Chondrocyte (in vitro differentiated cells): ENCODE results near the gene FAM72D. TPM values are rescaled to one million over a fixed set of nuclear protein-coding genes. Genes with fewer than 3 reads are reported as not detected.
"Not testable (repeated sequence)": the region's sequence is repeated elsewhere in the genome, so short reads cannot be mapped to it uniquely, and the experiment has no call there.

ENCODE experiments used
- DNase-seq: peaks from one replicate; pipeline ENCODE4 v3.0.0; 2021; ENCODE audit warnings: mixed read lengths, low spot score
- H3K27ac Mint-ChIP-seq: one replicate; pipeline ENCODE4 v1.8.0; 2021; ENCODE audit warnings: mild to moderate bottlenecking, moderate library complexity, mixed read lengths; ENCODE audit not compliant: unreplicated experiment
- H3K27me3 Mint-ChIP-seq: 2 replicates; pipeline ENCODE4 v1.8.0; 2021; ENCODE audit warnings: low read depth, mixed read lengths
- H3K36me3 Mint-ChIP-seq: 2 replicates; pipeline ENCODE4 v1.8.0; 2021; ENCODE audit warnings: low read depth, mixed read lengths
- H3K4me1 Mint-ChIP-seq: 2 replicates; pipeline ENCODE4 v1.8.0; 2021; ENCODE audit warnings: low read depth, mild to moderate bottlenecking, mixed read lengths
- H3K4me3 Mint-ChIP-seq: one replicate; pipeline ENCODE4 v1.8.0; 2021; ENCODE audit warnings: mild to moderate bottlenecking, moderate library complexity, mixed read lengths; ENCODE audit not compliant: unreplicated experiment
- H3K9me3 Mint-ChIP-seq: 2 replicates; pipeline ENCODE4 v1.8.0; 2021; ENCODE audit warnings: low read depth, mixed read lengths
- total RNA-seq: library from RNA; stranded (reverse); gene quantifications from 3 replicates; pipeline ENCODE4 v1.2.1, GENCODE V29; 2021

The FAM72D gene
- total RNA-seq, 1 donor from 2014 or later: 0.45 TPM

GRCh38 chr1:145111674-145112073 is 15.9 kb downstream of the FAM72D start:
- H3K27me3 Mint-ChIP-seq, H3K4me1 Mint-ChIP-seq, DNase-seq, H3K27ac Mint-ChIP-seq, H3K9me3 Mint-ChIP-seq, H3K36me3 Mint-ChIP-seq, H3K4me3 Mint-ChIP-seq: not testable (repeated sequence)

- H3K27me3 Mint-ChIP-seq, H3K9me3 Mint-ChIP-seq, DNase-seq, H3K36me3 Mint-ChIP-seq, H3K4me3 Mint-ChIP-seq, H3K4me1 Mint-ChIP-seq, H3K27ac Mint-ChIP-seq: not testable (repeated sequence)
These were observed 16.9 kb downstream of the FAM72D start for GRCh38 chr1:145112703-145113102.

- not testable (repeated sequence) for H3K27me3 Mint-ChIP-seq, H3K4me3 Mint-ChIP-seq, DNase-seq, H3K9me3 Mint-ChIP-seq, H3K27ac Mint-ChIP-seq, H3K36me3 Mint-ChIP-seq, H3K4me1 Mint-ChIP-seq
These were observed 18.8 kb downstream of the FAM72D start for GRCh38 chr1:145114560-145115057.

DNA sequence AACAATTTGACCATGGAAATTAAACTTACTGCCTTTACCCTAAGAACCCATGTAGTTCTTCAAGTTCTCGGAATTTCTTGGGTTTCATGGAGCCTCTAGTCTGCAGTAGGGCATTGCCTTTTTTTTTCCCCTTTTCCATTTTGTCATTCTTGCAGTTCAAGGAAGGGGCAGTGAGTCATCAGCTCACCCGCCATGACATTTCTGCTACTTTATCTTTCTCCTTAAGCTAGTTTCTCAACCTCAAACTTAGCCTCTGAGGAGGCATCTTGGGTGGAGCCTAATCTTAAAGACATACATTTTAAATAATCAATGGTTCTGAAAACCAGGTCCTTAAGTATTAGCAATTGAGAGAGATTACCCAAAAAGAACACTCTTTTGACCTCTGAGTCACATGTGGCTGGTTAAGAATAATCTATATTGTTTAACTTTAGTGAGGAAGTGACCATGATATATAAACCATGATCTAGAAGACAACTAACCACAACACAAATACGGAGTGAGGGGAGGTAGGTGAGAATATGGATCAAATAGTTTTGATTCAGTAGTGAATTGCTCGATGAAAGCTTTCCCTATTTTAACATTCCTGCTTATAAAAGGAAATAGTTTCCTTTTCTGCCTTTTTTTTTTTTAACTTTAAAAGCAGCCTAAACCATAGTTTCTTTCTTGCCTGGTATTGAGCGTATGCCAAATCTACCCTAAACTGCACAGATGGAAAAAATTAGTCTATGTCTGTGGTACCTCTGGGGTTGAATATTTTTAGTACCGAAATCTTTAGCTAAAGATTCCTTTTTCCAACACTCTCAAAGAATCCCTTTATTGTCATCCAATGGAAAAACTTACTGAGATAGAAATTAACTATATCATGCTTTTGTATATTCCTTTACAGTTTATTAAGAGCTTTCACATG is 20.1 kb downstream of the FAM72D start:
- DNase-seq, H3K27ac Mint-ChIP-seq, H3K27me3 Mint-ChIP-seq, H3K36me3 Mint-ChIP-seq, H3K9me3 Mint-ChIP-seq, H3K4me3 Mint-ChIP-seq, H3K4me1 Mint-ChIP-seq: not testable (repeated sequence)

GRCh38 chr1:145119842-145120241 is 24.1 kb downstream of the FAM72D start:
- not testable (repeated sequence) for H3K36me3 Mint-ChIP-seq, H3K27ac Mint-ChIP-seq, H3K27me3 Mint-ChIP-seq, H3K9me3 Mint-ChIP-seq, H3K4me1 Mint-ChIP-seq, H3K4me3 Mint-ChIP-seq, DNase-seq

DNA sequence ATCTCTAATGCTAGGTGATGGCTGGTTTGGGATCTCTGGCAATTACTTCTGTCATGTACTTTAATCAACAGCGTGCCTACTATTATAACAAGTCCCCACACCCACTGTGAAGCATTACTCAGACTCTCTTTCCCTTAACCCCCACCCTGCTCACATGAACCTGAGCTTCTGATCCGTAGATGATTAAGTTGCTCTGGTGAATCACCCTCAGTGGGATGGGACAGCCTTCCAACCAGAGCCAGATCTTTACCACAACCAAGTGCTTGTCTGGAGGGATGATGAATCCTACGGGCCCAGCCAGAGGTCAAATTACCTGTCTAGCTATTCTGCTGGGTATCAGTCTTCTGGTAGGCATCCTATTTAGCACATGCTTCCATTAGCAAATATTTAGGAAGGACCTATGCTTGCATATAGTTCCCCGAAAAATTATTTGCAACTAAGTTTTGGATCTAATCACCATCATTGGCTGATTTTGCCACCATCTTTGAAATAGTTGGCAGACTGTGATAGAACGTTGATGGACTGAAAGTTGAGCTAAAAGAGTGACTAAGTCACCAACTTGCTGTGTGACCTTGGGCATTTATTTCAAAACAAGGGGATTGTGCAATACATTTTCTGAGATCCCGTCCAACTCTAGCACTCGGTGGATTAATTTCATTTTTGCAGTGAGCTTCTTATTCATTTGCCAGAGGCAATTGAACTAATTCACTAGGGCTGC is 26.7 kb downstream of the FAM72D start:
- H3K4me1 Mint-ChIP-seq, H3K9me3 Mint-ChIP-seq, H3K27ac Mint-ChIP-seq, H3K27me3 Mint-ChIP-seq, H3K36me3 Mint-ChIP-seq, DNase-seq, H3K4me3 Mint-ChIP-seq: not testable (repeated sequence)

DNA sequence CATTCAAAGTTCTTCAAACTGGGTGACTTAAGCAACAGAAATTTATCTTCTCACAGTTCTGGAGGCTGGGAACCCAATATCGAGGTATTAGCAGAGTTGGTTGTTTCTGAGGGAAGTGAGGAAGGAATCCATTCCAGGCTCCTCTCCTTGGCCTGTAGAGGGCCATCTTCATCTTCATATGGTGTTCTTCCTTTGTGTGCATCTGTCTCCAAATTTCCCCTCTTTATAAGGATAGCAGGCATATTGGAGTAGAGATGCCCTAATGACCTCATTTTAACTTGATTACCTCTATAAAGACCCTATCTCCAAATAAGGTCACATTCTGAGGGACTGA is 27.3 kb downstream of the FAM72D start:
- H3K27me3 Mint-ChIP-seq, H3K27ac Mint-ChIP-seq, H3K9me3 Mint-ChIP-seq, DNase-seq, H3K4me3 Mint-ChIP-seq, H3K36me3 Mint-ChIP-seq, H3K4me1 Mint-ChIP-seq: not testable (repeated sequence)

- H3K9me3 Mint-ChIP-seq, H3K27me3 Mint-ChIP-seq, H3K4me3 Mint-ChIP-seq, H3K27ac Mint-ChIP-seq, H3K36me3 Mint-ChIP-seq, H3K4me1 Mint-ChIP-seq, DNase-seq: not testable (repeated sequence)
These were observed 28.3 kb downstream of the FAM72D start for GRCh38 chr1:145123992-145124641.

DNA sequence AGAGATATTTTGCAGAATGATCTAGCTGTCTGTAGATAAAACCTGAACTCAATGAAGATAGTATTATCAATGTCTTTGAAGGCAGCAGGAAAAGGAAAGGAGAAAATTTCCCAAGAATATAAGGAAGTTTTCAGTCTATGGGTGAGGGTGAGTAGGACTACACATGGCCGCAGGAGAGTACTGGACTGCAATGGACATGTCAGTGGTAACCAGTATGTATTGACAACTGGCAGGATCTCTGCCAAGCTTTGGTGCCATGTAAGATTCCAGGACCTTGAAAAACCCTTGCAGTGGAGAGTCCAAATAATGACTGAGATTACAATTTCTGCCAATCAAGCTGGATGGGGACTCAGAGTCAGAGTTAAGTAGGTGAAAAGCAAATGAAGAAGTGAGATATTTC is 29.3 kb downstream of the FAM72D start:
- H3K27ac Mint-ChIP-seq, H3K4me3 Mint-ChIP-seq: not testable (repeated sequence)

GRCh38 chr1:145127144-145127543 is 31.4 kb downstream of the FAM72D start:
- not testable (repeated sequence) for H3K4me1 Mint-ChIP-seq, DNase-seq, H3K27ac Mint-ChIP-seq, H3K27me3 Mint-ChIP-seq, H3K36me3 Mint-ChIP-seq, H3K4me3 Mint-ChIP-seq, H3K9me3 Mint-ChIP-seq

More for the DNA sequence above, 29.3 kb downstream of the FAM72D start:
- not testable (repeated sequence) for H3K36me3 Mint-ChIP-seq, H3K9me3 Mint-ChIP-seq, DNase-seq, H3K27me3 Mint-ChIP-seq, H3K4me1 Mint-ChIP-seq

DNA sequence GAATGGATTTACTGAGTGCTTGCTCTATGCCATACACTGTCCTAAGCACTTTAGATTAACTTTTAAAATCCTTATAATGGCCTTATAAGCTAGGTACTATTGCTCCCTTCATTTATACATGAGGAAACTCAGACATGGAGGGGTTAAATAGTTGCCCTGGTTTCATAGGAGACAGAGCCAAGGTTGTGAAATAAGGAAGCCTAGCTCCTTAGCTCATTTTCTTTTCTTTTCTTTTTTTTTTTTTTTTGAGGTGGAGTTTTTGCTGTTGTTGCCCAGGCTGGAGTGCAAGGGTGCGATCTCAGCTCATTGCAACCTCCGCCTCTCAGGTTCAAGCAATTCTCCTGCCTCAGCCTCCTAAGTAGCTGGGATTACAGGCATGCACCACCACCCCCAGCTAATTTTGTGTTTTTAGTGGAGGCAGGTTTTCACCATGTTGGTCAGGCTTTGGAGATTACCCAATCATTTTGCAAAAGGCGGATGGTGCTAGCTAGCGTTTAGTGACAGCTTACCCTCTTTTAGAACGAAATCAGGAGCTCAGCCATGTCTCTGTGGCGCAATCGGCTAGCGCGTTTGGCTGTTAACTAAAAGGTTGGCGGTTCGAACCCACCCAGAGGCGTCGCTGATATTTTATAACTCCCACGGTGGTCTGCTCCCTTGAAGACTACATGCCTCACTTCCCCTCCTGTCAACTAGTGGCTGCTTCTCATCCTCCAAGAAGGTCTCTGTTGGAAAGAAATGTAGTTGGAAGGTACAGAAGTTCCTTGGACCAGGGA is 33.1 kb downstream of the FAM72D start:
- not testable (repeated sequence) for H3K27ac Mint-ChIP-seq, DNase-seq, H3K4me3 Mint-ChIP-seq, H3K9me3 Mint-ChIP-seq, H3K36me3 Mint-ChIP-seq, H3K4me1 Mint-ChIP-seq, H3K27me3 Mint-ChIP-seq

DNA sequence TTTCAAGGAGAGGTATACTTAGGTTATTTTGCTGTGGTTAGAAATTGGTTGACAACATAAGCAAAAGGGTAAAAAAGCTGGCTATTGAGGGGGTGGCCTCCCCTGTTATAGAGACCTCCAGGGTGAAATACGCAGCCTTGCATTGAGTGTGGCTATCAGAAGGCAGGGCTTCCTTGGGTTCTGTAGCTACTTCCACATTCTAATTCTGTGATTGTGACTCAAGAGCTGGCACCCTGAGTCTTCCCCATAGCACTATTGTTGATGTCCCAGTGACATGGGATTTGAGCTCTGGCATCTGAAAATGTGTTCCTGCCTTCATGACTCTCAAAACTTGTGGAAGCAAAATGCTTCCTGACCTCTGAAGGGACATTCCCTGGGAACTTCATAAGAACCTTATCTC is 38.7 kb downstream of the FAM72D start:
- not testable (repeated sequence) for H3K4me1 Mint-ChIP-seq

More for the DNA sequence above, 38.7 kb downstream of the FAM72D start:
- not testable (repeated sequence) for H3K27me3 Mint-ChIP-seq, H3K4me3 Mint-ChIP-seq, DNase-seq, H3K27ac Mint-ChIP-seq, H3K36me3 Mint-ChIP-seq, H3K9me3 Mint-ChIP-seq
